H1 (cell line): ENCODE measurements around the gene ENDOU. TPM values are rescaled to one million over a fixed set of nuclear protein-coding genes. Genes with fewer than 3 reads are reported as not detected.
A peak's percentile ranks its signal among the peaks of the same experiment; 100 is the strongest.

Experiments
- CTCF ChIA-PET: fragments of 300-600 bp; sonication (Branson Sonifier 250); formaldehyde crosslinking; loops from one replicate; lab custom pipeline; 2021; ENCODE audit not compliant: partially characterized antibody; lab: Charles Lee
- POLR2A ChIA-PET: fragments of 300-600 bp; sonication (Branson Sonifier 250); formaldehyde crosslinking; loops from one replicate; lab custom pipeline; 2021; ENCODE audit warnings: inconsistent platforms; ENCODE audit not compliant: partially characterized antibody; lab: Charles Lee
- DNase-seq, 2 experiments: peaks; one replicate each; pipeline versions ENCODE4 v3.0.0 to v3.0.0-alpha.2; 2010 to 2022; ENCODE audit warnings: low spot score in 2 of 2, low read depth in 1 of 2, mixed read lengths in 1 of 2
- FAIRE-seq: peaks from 2 replicates; lab custom pipeline; 2011; peaks lifted over from hg19 to GRCh38; lab: Jason Lieb, UNC
- H2AFZ ChIP-seq: 2 replicates; pipeline ENCODE4 v1.8.1; 2012; ENCODE audit warnings: low read length, inconsistent platforms
- H2AK5ac ChIP-seq: 2 replicates; pipeline ENCODE4 v1.6.1; 2013; ENCODE audit warnings: low read depth, low read length
- H2BK120ac ChIP-seq: replicated peaks from 2 replicates; pipeline ENCODE3; 2013; ENCODE audit warnings: low read depth, low read length, inconsistent platforms
- H2BK12ac ChIP-seq: 2 replicates; pipeline ENCODE4 v1.6.1; 2013; ENCODE audit warnings: low read depth, low read length
- H2BK15ac ChIP-seq: 2 replicates; pipeline ENCODE4 v1.6.1; 2013; ENCODE audit warnings: low read length
- H2BK20ac ChIP-seq: 2 replicates; pipeline ENCODE4 v1.6.1; 2013; ENCODE audit warnings: low read length
- H2BK5ac ChIP-seq: 2 replicates; pipeline ENCODE4 v1.6.1; 2013; ENCODE audit warnings: low read depth, low read length
- H3K14ac ChIP-seq: 2 replicates; pipeline ENCODE4 v1.6.1; 2013; ENCODE audit warnings: inconsistent platforms; ENCODE audit not compliant: insufficient read length
- H3K18ac ChIP-seq: 2 replicates; pipeline ENCODE4 v1.6.1; 2013; ENCODE audit warnings: low read length; ENCODE audit errors: extremely low read depth
- H3K23ac ChIP-seq: 2 replicates; pipeline ENCODE4 v1.6.1; 2013; ENCODE audit warnings: inconsistent platforms; ENCODE audit not compliant: insufficient read length
- H3K23me2 ChIP-seq: 2 replicates; pipeline ENCODE4 v1.6.1; 2013; ENCODE audit warnings: low read depth, low read length
- H3K27ac ChIP-seq: 2 replicates; pipeline ENCODE4 v1.6.1; 2011; ENCODE audit warnings: low read depth, low read length, inconsistent platforms
- H3K27me3 ChIP-seq, 4 experiments: replicated peaks in 1 of 4; 1 replicate in 1 of 4; 2 replicates in 3 of 4; pipeline versions ENCODE4 v1.6.1 to v1.8.1; 2011 to 2013; ENCODE audit warnings: low read length in 3 of 4, mild to moderate bottlenecking in 3 of 4, inconsistent platforms in 2 of 4, mixed read lengths in 2 of 4, moderate library complexity in 1 of 4; ENCODE audit not compliant: control insufficient read depth in 3 of 4, insufficient read depth in 3 of 4; ENCODE audit errors: extremely low read depth in 1 of 4
- H3K36me3 ChIP-seq, 4 experiments: 2 replicates each; pipeline versions ENCODE4 v1.6.1 to v1.8.1; 2011 to 2013; ENCODE audit warnings: mild to moderate bottlenecking in 4 of 4, low read length in 3 of 4, moderate library complexity in 2 of 4, control low read depth in 1 of 4, inconsistent platforms in 1 of 4; ENCODE audit not compliant: insufficient read depth in 4 of 4, control insufficient read depth in 2 of 4
- H3K4ac ChIP-seq: replicated peaks from 2 replicates; pipeline ENCODE3; 2013; ENCODE audit warnings: low read length, low read depth, mixed read lengths, inconsistent platforms; ENCODE audit not compliant: insufficient read length
- H3K4me1 ChIP-seq, 4 experiments: replicated peaks in 1 of 4; 1 replicate in 1 of 4; 2 replicates in 3 of 4; pipeline versions ENCODE4 v1.6.1 to v1.8.1; 2011 to 2013; ENCODE audit warnings: low read length in 3 of 4, inconsistent platforms in 2 of 4, mixed read lengths in 1 of 4; ENCODE audit not compliant: insufficient read depth in 4 of 4, control insufficient read depth in 3 of 4
- H3K4me2 ChIP-seq, 2 experiments: 2 replicates each; pipeline versions ENCODE4 v1.6.1 to v1.8.1; 2011 to 2013; ENCODE audit warnings: low read depth in 2 of 2, low read length in 2 of 2, control low read depth in 1 of 2, inconsistent platforms in 1 of 2, mild to moderate bottlenecking in 1 of 2; ENCODE audit not compliant: insufficient read depth in 1 of 2
- H3K4me3 ChIP-seq, 4 experiments: fragments of 200-600, 300-600 bp in 1 of 4; sonication (generic), shearing (Covaris generic), sonication (Bioruptor Twin) in 1 of 4; 2 replicates each; pipeline versions ENCODE4 v1.5.1 to v1.8.1; 2011 to 2016; ENCODE audit warnings: low read length in 4 of 4, low read depth in 3 of 4, control low read depth in 2 of 4, inconsistent platforms in 2 of 4, mild to moderate bottlenecking in 2 of 4, mixed read lengths in 1 of 4, moderate library complexity in 1 of 4; ENCODE audit not compliant: insufficient read depth in 2 of 4; ENCODE audit errors: extremely low read depth in 1 of 4
- H3K56ac ChIP-seq: replicated peaks from 2 replicates; pipeline ENCODE3; 2013; ENCODE audit warnings: low read depth, mild to moderate bottlenecking, mixed read lengths, low read length, inconsistent platforms; ENCODE audit not compliant: insufficient read length
- H3K79me1 ChIP-seq: 2 replicates; pipeline ENCODE4 v1.6.1; 2013; ENCODE audit warnings: low read depth, low read length, control low read depth
- H3K79me2 ChIP-seq, 2 experiments: 2 replicates each; pipeline versions ENCODE4 v1.6.1 to v1.8.1; 2012 to 2013; ENCODE audit warnings: low read length in 2 of 2, mild to moderate bottlenecking in 2 of 2, inconsistent platforms in 1 of 2; ENCODE audit not compliant: insufficient read depth in 2 of 2, control insufficient read depth in 1 of 2
- H3K9ac ChIP-seq, 4 experiments: replicated peaks in 1 of 4; 1 replicate in 1 of 4; 2 replicates in 3 of 4; pipeline versions ENCODE4 v1.6.1 to v1.8.1; 2011 to 2013; ENCODE audit warnings: low read depth in 3 of 4, low read length in 3 of 4, control low read depth in 2 of 4, mild to moderate bottlenecking in 2 of 4, moderate library complexity in 2 of 4, inconsistent platforms in 1 of 4; ENCODE audit errors: extremely low read depth in 1 of 4
- H3K9me3 ChIP-seq, 2 experiments: 2 replicates each; pipeline versions ENCODE4 v1.6.1 to v1.8.1; 2012 to 2013; ENCODE audit warnings: mild to moderate bottlenecking in 2 of 2, moderate library complexity in 2 of 2, control low read depth in 1 of 2, inconsistent platforms in 1 of 2, low read depth in 1 of 2, low read length in 1 of 2, mixed read lengths in 1 of 2; ENCODE audit not compliant: insufficient read depth in 2 of 2
- H4K20me1 ChIP-seq, 2 experiments: replicated peaks in 1 of 2; 2 replicates each; pipeline versions ENCODE3 to v1.8.1; 2011 to 2013; ENCODE audit warnings: inconsistent platforms in 2 of 2, low read length in 2 of 2, mild to moderate bottlenecking in 1 of 2; ENCODE audit not compliant: insufficient read depth in 2 of 2, control insufficient read depth in 1 of 2
- H4K5ac ChIP-seq: 2 replicates; pipeline ENCODE4 v1.6.1; 2013; ENCODE audit warnings: low read length, low read depth, mixed read lengths, inconsistent platforms; ENCODE audit not compliant: insufficient read length
- H4K8ac ChIP-seq: 2 replicates; pipeline ENCODE4 v1.8.0; 2013; ENCODE audit warnings: mild to moderate bottlenecking, moderate library complexity, low read length, inconsistent platforms; ENCODE audit not compliant: insufficient read depth; ENCODE audit errors: extremely low read depth
- H4K91ac ChIP-seq: replicated peaks from 2 replicates; pipeline ENCODE3; 2013; ENCODE audit warnings: low read length, mixed read lengths, inconsistent platforms; ENCODE audit not compliant: insufficient read length
- CTCF ChIP-seq, 3 experiments: IDR thresholded peaks; 1 replicate in 2 of 3; 2 replicates in 1 of 3; pipeline versions ENCODE4 v1.5.1 to v1.6.1; 2011; ENCODE audit warnings: low read length in 3 of 3, mild to moderate bottlenecking in 3 of 3, inconsistent platforms in 2 of 3, low read depth in 1 of 3, moderate library complexity in 1 of 3; ENCODE audit not compliant: insufficient read depth in 1 of 3; ENCODE audit errors: control extremely low read depth in 1 of 3
- RBBP5 ChIP-seq: IDR thresholded peaks from 2 replicates; pipeline ENCODE4 v1.7.1; 2012; ENCODE audit warnings: low read depth, mild to moderate bottlenecking, inconsistent platforms, low read length, moderate library complexity, borderline replicate concordance
- WGBS, 2 experiments: shearing (Covaris generic) in 1 of 2; methylation state at CpG; one replicate each; pipeline versions ENCODE4 v1.1.6 to v1.1.7; 2013 to 2015; ENCODE audit warnings: low lambda C conversion rate in 2 of 2, mixed read lengths in 2 of 2, inconsistent platforms in 1 of 2, low coverage in 1 of 2, missing lambda C conversion rate in 1 of 2; ENCODE audit not compliant: insufficient replicate concordance in 2 of 2, insufficient coverage in 1 of 2, insufficient read length in 1 of 2; ENCODE audit errors: extremely low coverage in 1 of 2, missing lambda C conversion rate in 1 of 2; 5-methylcytosine and 5-hydroxymethylcytosine counted together
- polyA plus RNA-seq, 7 experiments: library from polyadenylated mRNA; depleted of rRNA in 3 of 7; stranded (reverse) in 5 of 7; unstranded in 2 of 7; fragments of >200 nt in 5 of 7; fragments of 200-250 nt in 2 of 7; gene quantifications; 1 replicate in 5 of 7; 2 replicates in 1 of 7; 4 replicates in 1 of 7; pipeline versions ENCODE4 v1.2.1 to v1.2.3, GENCODE V29; 2011 to 2013; ENCODE audit warnings: missing spikeins in 2 of 7, mixed read lengths in 2 of 7
- total RNA-seq: library from RNA; stranded (reverse); fragmentation: NEBNext Ultra II Directional; extraction: Animal tissue kit (Norgen Biotek cat#: 25700); gene quantifications from 2 replicates; pipeline ENCODE4 v1.2.1, GENCODE V29; 2021

Gene ENDOU
- total and polyA plus RNA-seq, 2 of the 8 experiments (the other 6 are each of a cell fraction or from before 2014, with no cell fraction given) = not detected

- Histone ChIP-seq H3K27ac (no peak overlapping the region), H3K27me3 (peaks cover 0 to 7% (median 3%) of the 10 kb centered on the region in 4 experiments; a peak in 3 of 7 replicates)
Measured at GRCh38 chr12:47717046-47717442, 8.2 kb downstream of the ENDOU start.

More at GRCh38 chr12:47717046-47717442, 8.2 kb downstream of the ENDOU start:
- no peak overlapping the region for H3K4me3 ChIP-seq
- H3K36me3 ChIP-seq = 0 out of 8 replicates have a peak, but pooled peaks cover 0 to 3% (median 0%) of the 10 kb centered on the region in 4 experiments
- ChIA-PET POLR2A (interaction anchor here (0.7 to 1.1 kb wide), 3 partner anchors 50 to 90 kb away, joined by 3 to 4 read pairs (median 4); partner anchors contain the start of gene SLC48A1), CTCF (interaction anchor here (1.0 to 64.6 kb wide), 17 partner anchors 11 to 223 kb away, joined by 3 to 2442 read pairs (median 23); partner anchors contain the start of genes ENDOU, RAPGEF3, RPAP3 and SLC48A1)
- H2AK5ac ChIP-seq = no peak overlapping the region
- H3K4me1 ChIP-seq = peaks cover 4 to 9% (median 8%) of the 10 kb centered on the region in 4 experiments; a peak in 5 of 7 replicates
- no peak overlapping the region for H3K56ac ChIP-seq
- H2BK12ac ChIP-seq = no peak overlapping the region
- no peak overlapping the region for H3K9ac ChIP-seq
- no peaks in the 10 kb centered on the region for H4K20me1 ChIP-seq
- H3K9me3 ChIP-seq = no peaks in the 10 kb centered on the region
- no peak overlapping the region for H2BK15ac ChIP-seq
- no peaks in the 10 kb centered on the region for H3K79me1 ChIP-seq
- H3K23me2 ChIP-seq = no peaks in the 10 kb centered on the region
- DNase-seq (no peak), FAIRE-seq (no peak)
- no peak overlapping the region for H4K8ac ChIP-seq
- H4K5ac ChIP-seq = no peak overlapping the region
- no peak overlapping the region for H2AFZ ChIP-seq
- TF ChIP-seq RBBP5 = no peak
- peak in 1 of 3 experiments; percentile 6; a peak in 1 of 4 replicates for TF ChIP-seq CTCF (IDR thresholded peaks at IDR 0.05; ENCODE audit: control extremely low read depth in 1 of 3, insufficient read depth in 1 of 3, low read depth in 1 of 3, low read length in 3 of 3)
- no peak overlapping the region for H2BK120ac ChIP-seq
- no peak overlapping the region for H4K91ac ChIP-seq
- H3K23ac ChIP-seq = no peak overlapping the region
- H3K79me2 ChIP-seq = no peaks in the 10 kb centered on the region
- H3K18ac ChIP-seq = no peak overlapping the region
- no peak overlapping the region for H3K14ac ChIP-seq
- 92% methylated on average over 4 of the region's 6 CpGs; no CpG with 5 or more reads in 1 of the 2 experiments for WGBS, 2 experiments
- H3K4me2 ChIP-seq = no peak overlapping the region
- H2BK20ac ChIP-seq = no peak overlapping the region
- H2BK5ac ChIP-seq = no peak overlapping the region
- H3K4ac ChIP-seq = no peak overlapping the region
